Suppressor macrophage treated with lipopolysaccharide for 1 hour (primary cell): ENCODE measurements around the gene SULF2.
A peak's percentile ranks its signal among the peaks of the same experiment; 100 is the strongest.

Source experiments
- DNase-seq, 3 donors: peaks; one replicate each; pipeline ENCODE4 v3.0.0-alpha.2; 2020 to 2022

The SULF2 gene

DNA sequence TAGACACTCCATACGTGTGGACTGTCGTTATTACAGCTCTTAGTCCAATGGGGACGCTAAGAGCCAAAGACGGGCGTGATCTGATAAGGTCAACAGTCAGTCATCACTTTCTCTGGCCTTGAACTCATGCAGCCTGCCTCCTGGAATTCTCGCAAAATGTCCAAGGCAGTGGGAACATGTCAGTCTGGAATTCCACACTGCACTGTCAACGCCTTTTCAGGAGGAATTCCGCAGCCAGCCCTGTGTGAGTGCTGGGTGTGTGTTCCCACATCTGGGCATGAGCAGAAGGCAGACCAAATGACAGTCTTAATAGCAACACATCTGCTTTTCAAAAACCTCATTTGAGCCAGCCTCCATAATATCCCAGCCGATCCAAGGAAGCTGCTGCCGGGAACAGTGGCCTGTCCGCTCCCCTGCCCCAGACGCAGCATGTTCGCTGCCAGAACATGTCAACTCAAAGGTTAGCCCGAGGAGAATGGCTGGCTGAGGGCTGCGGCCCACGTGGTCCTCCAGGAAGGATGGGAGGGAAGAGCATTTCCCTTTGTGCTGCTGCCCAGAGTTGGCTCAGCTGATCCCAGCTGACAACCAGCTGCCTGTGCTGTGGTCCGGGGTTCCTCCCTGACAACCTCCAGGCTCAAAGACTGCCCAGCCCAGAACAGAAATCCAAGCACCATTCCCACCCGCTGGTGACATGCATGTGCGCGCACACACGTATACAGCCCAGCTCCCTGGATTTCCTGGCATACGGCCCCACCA is 103.1 kb downstream of the SULF2 start:
- no peak for DNase-seq

DNA sequence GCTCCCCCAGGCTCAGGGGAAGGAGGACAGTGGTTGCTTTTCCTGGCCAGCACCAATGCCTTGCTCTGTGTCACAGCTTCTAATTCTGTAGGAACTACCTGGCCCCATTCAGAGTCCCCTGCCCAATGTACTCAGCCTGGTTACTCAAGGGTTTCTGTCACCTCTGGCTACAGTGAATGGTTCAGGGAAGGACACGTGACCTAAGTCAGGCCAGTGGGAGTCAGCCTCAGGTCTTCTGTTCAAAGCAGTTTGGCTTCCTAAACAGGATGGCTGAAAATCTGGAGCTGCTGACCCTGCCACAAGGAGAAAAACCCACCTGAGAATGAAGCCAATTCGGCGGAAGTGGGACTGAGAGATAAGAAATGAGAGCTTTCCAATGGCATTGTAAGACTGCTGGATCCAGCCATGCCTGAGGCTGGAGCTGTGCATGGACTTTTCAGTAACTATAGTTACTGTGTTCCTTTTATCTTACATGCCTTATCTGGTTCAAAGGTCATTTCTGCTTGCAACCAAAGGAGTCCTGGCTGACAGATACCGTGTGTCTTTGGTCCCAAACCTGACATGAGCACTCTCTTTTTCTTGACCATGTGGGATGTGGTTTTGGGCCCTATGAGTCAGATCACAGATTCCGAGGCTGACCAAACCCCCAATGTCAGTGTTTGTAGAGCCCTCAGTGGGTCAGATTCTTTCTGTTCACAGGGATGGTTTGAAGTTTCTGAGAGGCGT is 104.3 kb downstream of the SULF2 start:
- DNase-seq: no peak

DNA sequence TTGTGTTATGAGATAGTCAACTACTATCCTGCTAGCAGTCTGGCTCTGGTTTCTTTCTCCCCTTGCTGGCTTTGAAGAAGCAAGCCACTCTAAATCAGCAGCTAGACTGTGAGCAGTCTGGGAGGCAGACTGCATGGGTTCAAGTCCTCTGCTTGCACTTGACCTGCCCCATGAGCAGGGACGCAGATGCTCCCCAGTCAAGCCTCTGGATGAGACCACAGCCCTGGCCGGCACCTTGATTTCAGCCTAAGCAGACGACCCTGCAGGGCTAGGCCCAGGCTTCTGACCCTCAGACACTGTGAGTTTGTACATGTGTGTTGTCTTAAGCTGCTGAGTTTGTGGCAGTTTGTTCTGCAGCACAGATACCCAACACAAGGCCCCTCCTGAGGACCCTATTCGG is 105.8 kb downstream of the SULF2 start:
- no peak for DNase-seq

DNA sequence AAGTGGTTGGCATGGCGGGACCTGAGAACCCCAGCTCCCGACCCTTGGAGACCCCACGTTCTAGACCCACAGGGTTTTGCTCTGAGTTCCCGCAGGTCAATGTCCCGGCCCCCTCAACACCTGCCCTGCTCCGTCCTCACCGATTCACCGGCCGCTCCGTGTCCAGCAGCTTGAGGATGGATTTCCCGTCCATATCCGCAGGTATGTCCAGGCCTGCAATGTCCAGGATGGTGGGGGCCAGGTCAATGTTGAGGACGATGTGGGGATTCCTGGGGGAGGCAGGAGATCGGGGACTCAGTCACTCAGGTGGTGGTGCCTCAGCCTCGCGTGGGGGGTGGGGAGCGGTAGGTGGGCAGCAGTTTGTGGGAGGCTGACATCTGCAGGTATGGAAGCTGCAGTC is 106.7 kb downstream of the SULF2 start:
- DNase-seq: no peak

DNA sequence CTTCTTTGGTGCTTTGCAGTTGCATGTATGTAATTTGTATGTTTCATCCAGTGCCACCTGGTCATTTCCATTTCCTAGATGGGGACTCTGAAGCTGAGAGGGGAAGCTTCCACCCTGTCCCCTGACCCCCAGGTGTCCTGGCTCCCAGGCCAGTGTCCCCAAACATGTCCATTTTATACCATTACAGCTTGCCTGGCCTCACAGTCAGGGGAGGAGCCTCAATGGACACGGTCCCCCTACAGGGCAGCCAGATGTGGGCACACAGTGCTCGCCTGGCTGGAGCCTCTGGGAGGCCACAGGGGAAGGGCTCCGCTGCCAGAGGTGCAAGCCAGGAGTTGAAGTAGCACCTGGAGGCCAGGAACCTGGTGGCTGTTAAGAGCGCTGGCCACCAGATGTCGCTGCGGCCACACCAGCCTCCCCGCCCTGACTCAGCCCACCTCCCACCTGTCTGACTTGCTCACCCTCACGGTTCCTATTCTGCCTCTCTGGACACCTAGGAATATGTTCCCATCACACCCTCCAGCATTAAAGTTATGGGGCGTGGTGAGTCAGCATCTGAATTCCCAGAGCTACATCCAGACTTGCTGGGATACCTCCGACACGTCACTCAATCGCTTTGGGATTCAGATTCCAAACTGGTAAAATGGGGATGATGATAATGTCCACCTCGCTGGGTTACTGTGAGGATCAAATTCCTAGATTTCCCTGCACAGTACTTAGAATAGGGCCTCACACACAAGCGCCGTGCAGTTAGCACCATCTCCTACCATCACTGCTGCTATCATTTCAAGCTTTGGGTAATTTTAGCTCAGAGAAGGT is 107.4 kb downstream of the SULF2 start:
- peak; percentile 46 to 70 (median 47) for DNase-seq

DNA sequence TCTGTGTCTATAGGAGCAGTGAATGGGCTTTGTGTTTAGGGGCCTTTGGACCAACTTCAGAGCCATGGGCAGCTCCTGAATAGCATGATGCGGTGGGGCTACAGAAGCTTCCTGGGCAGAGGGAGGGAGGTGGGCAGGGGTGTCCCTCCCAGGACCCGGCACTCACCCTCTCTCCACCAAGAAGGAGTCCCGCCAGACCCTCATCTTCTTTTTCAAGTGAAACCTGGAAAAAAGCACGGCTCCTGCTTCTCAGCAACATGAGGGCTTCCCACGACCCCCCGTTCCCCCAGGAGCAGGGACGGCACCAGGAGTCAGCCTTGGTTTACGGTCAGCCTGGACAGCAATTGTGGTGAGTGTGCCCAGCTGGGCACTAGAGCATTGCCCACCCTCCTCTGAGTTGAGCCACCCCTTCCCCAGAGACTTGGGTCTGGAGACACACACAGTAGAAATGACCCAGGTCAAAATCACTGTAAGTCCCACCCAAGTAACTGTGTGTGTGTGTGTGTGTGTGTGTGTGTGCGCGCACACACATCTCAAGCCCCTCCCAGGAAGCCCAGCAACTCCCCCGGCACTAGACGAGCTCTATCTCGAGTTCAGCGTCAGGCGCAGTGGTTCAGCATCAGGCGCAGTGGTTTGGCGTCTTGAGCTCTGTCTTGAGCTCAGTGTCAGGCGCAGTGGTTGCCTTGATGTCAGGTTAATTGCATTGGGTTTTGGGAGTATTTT is 108.2 kb downstream of the SULF2 start:
- no peak for DNase-seq

DNA sequence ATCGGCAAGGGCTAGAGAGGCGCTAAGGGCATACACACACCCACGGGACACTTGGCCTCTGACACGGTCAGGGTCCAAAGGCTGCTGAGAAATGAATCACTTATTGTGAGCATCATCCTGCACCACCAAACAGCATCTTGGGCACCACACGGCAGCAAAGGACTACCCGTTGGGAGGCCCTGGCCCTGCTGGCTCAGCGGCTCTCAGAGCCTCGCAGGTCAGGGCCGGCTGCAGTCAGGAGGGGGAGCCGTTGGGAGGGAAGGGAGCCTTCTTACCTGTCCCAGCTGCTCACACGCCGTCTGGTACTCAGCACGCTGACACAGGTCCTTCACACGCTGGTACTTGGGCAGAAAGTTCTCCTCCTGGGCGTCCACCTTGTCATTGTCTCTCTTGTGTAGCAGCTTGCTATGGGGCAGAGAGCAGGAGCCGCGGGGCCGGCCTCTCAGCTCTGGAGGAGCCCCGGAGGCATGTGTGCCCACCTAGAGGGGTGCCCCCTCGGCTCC is 109.0 kb downstream of the SULF2 start:
- DNase-seq: no peak

DNA sequence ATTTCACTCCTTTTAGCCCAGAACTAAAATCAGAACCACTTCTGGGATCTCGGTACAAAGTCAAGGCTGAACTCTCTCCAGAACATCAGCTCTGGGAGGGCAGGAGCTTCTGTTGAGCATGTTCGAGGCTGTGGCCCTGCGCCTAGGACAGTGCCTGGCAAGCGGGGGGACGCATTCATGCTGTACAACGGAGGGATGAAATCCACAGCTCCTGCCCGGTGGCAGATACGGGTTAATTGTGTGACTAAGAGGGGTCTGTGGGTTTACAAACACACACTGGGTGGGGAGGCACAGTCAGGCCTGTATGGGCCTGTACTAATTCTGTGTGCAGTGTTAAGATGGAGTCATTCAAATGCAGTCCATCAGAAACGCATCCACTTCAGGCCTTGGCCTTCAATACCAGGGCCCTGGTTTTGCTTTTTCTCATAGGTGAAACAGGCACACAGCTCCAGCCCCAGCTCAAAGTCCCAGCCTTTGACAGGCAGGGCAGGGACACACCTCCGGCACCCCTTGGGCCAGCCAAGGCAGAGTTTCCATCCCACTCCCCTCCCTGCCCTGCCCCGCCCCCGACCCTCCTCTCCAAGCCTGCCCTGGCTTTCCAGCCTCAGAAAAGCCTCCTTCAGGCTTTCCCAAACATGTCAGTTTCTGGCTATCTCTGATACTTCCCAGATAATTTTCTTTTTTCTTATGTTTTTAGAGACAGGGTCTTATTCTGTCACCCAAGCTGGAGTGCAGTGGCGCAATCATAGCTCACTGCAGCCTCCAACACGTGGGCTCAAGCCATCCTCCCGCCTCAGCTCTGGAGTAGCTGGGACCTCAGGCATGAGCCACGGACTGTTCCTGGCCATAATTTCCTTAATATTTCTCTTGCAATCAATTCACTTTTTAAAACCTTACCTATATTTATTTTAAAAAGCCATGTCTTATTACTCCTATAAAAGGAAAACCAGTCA is 109.8 kb downstream of the SULF2 start:
- DNase-seq: no peak

DNA sequence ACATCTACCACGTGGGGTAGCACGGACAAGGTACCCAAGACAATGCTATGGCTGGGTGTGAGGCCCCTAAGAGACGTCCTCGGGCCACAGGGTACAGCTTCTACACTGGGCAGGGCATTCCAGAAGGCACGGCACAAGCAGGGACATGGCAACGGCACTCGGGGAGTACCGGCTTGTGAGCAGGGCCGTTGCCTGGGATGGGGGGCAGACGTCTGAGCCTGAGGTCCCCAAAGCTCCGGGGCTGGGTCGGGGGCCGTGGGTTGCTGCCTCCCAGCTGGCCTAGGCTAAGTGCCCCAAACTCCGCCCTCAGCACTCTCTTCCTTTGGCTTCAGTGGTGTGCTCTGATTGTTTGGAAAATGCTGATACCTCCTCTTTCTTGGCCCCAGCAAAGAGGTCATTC is 110.6 kb downstream of the SULF2 start:
- DNase-seq: no peak

DNA sequence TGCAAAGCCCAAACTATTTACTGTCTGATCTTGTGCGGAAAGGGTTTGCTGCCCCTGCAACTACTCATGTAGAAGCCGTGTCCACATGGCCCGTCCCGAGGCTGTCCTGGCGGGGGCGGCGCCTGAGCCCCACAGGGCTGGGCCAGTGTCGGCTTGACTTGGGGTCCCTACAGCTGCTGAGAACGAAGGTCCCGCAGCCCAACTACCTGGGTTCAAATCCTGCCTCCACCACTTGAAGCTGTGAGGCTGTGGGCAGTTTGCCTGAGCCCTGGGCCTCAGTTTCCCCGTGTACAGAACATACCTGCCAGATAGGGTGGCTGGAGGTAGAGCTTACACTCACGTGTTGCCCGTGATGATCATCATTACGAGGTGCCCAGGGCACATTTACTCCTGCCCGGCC is 111.1 kb downstream of the SULF2 start:
- DNase-seq: no peak

DNA sequence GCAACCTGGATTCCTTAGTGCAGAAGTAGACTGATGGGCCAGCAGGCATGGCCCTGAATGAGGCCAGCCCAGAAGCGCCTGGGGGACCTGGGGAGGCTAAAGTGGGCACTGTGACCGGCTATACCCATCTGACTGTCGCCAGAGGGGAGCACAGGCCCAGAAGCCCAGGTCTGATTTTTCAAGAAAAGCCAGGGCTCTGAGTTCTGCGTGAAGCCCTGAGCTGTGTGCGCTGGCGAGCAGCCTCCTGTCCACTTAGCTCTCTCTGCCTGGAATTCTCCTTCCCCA is 111.7 kb downstream of the SULF2 start:
- DNase-seq: no peak

DNA sequence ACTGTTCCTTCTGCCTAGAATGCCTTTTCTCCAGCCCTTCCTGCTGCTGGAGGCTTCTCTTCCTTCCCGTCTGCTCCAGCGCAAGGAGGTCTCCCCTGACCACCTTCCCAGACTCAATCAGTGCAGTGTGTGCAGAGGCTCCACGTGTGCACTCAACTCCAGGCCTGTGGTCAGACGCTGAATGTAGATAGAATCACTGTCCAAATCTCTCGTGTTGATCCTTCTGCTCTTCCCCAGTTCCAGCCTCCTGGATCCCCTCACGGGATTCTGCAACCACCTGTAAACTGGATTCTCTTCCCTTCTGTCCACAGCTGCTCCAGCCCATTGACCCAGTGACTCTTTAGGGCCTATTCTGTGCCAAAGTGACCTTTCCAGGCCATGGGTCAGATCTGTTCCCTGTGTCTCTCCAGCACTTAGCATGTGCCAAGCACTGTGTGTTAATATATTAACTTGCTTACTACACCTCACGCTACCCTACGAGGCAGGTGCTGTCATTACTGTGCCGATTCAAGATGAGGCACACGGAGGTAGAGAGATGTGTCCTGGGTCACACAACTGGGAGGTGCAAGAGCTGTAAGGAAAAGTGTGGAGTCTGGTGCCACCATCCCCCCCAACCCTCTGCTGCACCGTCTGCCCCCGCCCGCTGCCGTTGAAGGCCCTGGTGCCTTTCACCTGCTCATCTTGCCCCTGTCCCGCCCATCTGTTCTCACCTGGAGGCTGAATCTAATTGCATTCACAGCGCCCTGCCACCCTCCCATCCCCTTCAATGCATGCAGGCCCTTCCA is 112.2 kb downstream of the SULF2 start:
- DNase-seq: no peak

DNA sequence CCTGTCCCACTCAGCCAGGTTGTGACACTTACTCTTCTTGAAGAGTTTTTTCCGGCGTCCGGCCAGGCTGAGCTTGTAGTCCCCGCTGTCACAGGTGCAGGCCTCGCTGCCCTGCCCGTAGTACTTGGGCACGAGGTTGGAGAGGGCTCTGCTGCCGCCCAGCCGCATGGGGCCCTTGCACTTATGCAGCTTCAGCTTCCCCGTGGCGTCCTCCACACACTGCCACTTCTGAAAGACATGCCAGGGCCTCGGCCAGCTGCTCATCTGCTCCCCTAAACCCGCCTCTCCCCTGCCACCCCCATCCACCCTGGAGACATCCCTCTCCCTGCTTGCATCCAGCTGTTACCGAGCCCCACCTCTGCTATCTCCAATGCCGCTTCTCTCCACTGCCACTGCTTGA is 113.1 kb downstream of the SULF2 start:
- no peak for DNase-seq

DNA sequence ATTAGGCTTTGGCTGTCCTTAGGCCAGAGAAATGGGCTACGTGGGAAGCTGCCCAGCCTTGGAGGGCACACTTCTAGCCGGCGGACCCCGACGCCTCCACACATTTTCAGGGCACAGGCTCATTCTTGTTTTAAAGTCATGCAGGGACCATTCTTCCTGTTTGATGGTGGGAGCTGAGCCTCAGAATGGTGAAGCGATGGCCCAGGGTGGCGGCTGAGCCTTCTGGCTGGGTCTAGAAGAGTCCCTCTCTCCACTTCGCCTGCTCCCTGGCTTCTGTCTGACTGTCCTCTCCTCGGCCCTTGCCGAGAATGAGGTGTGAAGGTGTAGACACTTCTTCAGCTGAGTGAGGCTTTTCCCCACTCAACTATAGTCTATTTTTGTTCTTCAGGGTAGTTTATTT is 114.4 kb downstream of the SULF2 start:
- no peak for DNase-seq

DNA sequence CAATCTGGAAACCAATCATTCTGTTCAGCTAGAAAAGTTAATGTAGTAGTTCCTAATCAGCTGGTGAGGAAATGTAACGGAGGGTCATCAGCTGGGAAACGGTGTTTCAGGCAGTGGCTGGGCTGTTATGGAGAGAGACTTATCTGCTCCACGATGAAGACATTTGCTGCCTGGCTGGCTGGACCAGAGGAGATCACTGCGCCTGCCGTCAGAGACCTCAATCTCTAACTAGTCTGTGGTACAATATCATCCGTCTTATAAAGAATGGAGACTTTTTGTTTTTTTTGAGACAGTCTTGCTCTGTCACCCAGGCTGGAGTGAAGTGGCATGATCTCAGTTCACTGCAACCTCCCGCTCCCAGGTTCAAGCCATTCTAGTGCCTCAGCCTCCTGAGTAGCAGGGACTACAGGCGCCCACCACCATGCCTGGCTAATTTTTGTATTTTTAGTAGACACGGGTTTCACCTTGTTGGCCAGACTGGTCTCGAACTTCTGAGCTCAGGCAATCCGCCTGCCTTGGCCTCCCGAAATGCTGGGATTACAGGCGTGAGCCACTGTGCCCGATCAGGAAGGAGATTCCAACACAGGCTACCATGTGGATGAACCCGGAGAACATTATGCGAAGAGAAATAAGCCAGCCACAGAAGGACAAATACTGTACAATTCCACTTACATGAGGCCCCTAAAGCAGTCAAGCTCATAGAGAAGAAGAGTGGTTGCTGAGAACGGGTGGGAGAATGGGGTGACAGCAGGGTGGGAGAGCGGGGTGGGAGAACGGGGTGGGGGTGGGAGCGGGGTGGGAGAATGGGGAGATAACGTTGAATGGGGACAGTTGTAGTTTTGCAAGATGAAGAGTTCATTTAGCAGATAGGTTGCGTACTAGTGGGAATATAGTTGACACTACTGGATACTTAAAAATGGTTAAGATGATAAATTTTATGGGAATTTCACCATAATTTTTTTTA is 115.1 kb downstream of the SULF2 start:
- DNase-seq: no peak

DNA sequence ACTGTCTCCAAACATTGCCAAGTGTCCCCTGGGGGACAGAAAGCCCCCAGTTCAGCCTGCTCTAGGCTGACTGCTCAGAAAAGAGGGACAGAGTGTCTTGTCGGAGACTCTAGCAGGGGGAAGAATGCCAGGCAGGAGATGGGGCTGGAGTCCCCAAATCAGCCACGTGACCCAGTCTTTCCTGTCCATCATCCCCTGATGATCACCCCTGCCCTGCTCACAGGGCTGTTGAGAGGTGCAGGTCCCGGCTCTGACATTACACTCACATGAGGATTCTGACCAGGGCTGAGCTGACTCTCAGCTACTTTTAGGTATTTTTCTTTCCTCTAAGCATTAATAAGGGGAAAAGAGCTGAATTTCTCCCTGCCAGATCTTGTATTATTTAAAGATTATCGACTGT is 115.8 kb downstream of the SULF2 start:
- DNase-seq: no peak

DNA sequence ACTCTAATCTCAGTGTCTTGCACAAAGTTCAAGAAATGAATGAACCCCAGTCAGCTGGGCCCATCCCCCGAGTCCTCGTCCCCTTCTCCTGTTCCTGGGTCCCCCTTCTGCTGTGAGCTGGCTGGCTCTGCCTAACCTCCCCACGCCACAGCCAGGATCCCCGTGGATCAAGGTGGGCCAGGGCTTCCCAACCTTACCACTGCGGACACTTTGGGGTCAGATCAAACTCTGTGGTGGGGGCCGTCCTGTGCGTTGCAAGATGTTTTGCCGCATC is 116.2 kb downstream of the SULF2 start:
- DNase-seq: no peak

DNA sequence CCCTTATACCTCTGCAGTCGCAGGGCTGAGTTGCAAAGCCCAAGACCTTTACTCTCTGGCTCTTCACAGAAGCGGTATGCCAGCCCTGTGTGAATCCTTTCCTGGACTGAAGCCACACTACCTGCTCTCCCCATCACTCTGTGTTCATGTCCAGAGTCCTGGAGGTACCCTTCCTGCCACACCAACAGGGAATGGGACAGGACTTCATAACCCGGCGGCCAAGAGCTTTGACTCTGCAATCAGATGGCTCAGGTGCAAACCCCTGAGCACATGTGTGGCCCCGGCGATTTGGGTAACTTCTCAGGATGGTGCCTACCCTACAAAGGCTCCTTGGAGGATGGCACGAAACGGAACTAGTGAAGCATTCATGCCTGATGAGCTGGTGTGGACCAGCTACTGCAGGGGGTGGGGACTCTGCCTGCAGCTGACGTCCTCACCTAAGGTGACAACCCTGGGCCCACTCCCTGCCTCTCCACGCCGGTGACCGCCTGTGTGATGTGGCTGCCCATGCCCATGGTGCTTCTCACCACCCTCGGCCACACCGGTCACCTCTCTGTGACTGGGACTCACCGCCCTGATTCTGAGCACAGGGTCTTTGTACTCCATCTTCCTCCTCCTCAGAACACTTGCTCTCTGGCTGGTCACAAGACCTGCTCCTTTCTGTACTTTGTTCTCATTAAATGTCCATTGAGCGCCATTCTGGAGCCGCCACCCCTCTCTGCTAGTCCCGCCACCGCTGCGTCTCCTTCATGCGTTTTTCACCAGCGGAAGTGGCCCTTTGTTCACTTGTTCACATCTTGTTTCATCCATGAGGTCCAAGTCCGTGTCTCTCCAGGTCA is 116.7 kb downstream of the SULF2 start:
- no peak for DNase-seq
